ENCODE measurements around the gene NPPB.

NPPB gene

GRCh38 chr1:11833497-11833896 lies 25.2 kb downstream of the NPPB start:
- no peak for DNase-seq (ENCODE audit: low spot score)

GRCh38 chr1:11831945-11832725 lies 26.6 kb downstream of the NPPB start:
- DNase-seq (ENCODE audit: low spot score), result no peak

- DNase-seq (ENCODE audit: low spot score), result no peak
Observed at GRCh38 chr1:11828511-11828910, 30.2 kb downstream of the NPPB start.

DNA sequence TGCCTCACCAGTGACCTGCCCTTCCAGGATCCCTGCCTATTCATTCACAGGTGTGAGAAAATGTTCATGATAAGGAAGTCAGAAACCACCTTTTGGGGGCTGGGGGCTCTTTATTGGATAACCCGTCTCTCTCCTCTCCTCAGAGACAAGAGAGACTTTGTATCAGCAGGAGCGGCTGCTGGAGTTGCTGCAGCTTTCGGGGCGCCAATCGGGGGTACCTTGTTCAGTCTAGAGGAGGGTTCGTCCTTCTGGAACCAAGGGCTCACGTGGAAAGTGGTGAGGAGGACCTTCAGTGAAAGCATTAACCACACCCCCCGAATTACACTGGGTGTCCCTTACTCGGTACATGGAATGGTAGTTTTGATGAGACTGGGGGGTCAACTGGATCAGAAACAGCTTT lies 31.8 kb downstream of the NPPB start:
- DNase-seq (ENCODE audit: low spot score), result no peak

GRCh38 chr1:11825131-11825530 lies 33.6 kb downstream of the NPPB start:
- no peak for DNase-seq (ENCODE audit: low spot score)

GRCh38 chr1:11823366-11824137 lies 35.2 kb downstream of the NPPB start:
- DNase-seq (ENCODE audit: low spot score), result no peak

DNA sequence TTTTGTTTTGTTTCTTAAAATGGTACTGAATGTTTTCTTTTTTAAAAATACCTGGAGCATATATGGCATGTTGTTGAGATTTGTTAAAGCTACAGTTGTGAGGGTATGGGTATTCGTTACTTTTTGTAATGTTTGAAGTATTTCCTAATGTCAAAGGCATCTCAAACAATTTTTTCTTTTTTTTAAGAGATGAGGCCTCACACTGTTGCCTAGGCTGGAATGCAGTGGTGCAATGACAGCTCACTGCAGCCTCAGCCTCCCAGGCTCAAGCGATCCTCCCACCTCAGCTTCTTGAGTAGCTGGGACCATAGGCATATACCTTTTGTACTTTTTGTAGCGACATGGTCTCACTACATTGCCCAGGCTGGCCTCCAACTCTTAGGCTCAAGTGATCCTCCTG lies 36.7 kb downstream of the NPPB start:
- DNase-seq (ENCODE audit: low spot score), result no peak

GRCh38 chr1:11817192-11817591 lies 41.6 kb downstream of the NPPB start:
- DNase-seq (ENCODE audit: low spot score), result no peak

- DNase-seq (ENCODE audit: low spot score), result no peak
Observed at GRCh38 chr1:11813021-11813420, 45.7 kb downstream of the NPPB start.

All from Ammon's horn (tissue), 1 donor.